Thoracic aorta (tissue), 2 donors: ENCODE results near the gene FASN. TPM values are rescaled to one million over a fixed set of nuclear protein-coding genes. Genes with fewer than 3 reads are reported as not detected.

ENCODE experiments used
- ATAC-seq: fragments of 150-250 bp; one replicate; pipeline ENCODE4 v1.8.0; 2017; ENCODE audit warnings: low read depth; ENCODE audit not compliant: insufficient number of reproducible peaks, low FRiP score
- DNase-seq: peaks from one replicate; pipeline ENCODE4 v3.0.0-alpha.2; 2020; ENCODE audit warnings: low spot score
- H3K27ac ChIP-seq, 2 donors: fragments of 200-600 bp; sonication (generic); 1 replicate in 1 of 2; 2 replicates in 1 of 2; pipeline ENCODE4 v1.5.1; 2016; ENCODE audit warnings: mild to moderate bottlenecking in 2 of 2, moderate library complexity in 2 of 2
- H3K27me3 ChIP-seq: fragments of 200-600 bp; sonication (generic); replicated peaks from 2 replicates; pipeline ENCODE4 v1.6.0; 2016; ENCODE audit warnings: mild to moderate bottlenecking; ENCODE audit not compliant: insufficient read depth
- H3K36me3 ChIP-seq: fragments of 200-600 bp; sonication (generic); one replicate; pipeline ENCODE4 v1.5.1; 2016
- H3K4me1 ChIP-seq, 2 donors: fragments of 200-600 bp; sonication (generic); 1 replicate in 1 of 2; 2 replicates in 1 of 2; pipeline versions ENCODE4 v1.5.1 to v1.6.0; 2016; ENCODE audit warnings: low read depth in 2 of 2, mild to moderate bottlenecking in 1 of 2; ENCODE audit not compliant: control insufficient read depth in 1 of 2
- H3K4me3 ChIP-seq: fragments of 200-600 bp; sonication (generic); 2 replicates; pipeline ENCODE4 v1.5.1; 2016; ENCODE audit warnings: mild to moderate bottlenecking
- H3K9me3 ChIP-seq: fragments of 200-600 bp; sonication (generic); 2 replicates; pipeline ENCODE4 v1.5.1; 2016
- CTCF ChIP-seq: fragments of 200-600 bp; sonication (generic); IDR thresholded peaks from one replicate; pipeline ENCODE4 v1.5.1; 2019; ENCODE audit warnings: antibody characterized with exemption
- total RNA-seq, 2 donors: library from RNA; depleted of rRNA; stranded (reverse); fragments of >200 nt; gene quantifications; one replicate each; pipeline versions ENCODE4 v1.1.0 to v1.2.3, GENCODE V29; 2016

Gene FASN
- total RNA-seq, 2 donors from 2014 or later = 49.6 to 50.9 TPM

- no peak for DNase-seq
- ATAC-seq = no peak
- no peak for TF ChIP-seq CTCF
- no peaks in the 10 kb centered on the region for H3K4me1 ChIP-seq
- no peak overlapping the region for H3K4me3 ChIP-seq
- no peaks in the 10 kb centered on the region for H3K27me3 ChIP-seq
- peaks cover 50% of the 10 kb centered on the region for H3K36me3 ChIP-seq
- H3K9me3 ChIP-seq = no peaks in the 10 kb centered on the region
- no peak overlapping the region for H3K27ac ChIP-seq
These were observed 17.8 kb downstream of the FASN start for GRCh38 chr17:82080048-82080788.

GRCh38 chr17:82079001-82079677 is 18.9 kb downstream of the FASN start:
- H3K4me1 ChIP-seq = no peaks in the 10 kb centered on the region
- no peak overlapping the region for H3K4me3 ChIP-seq
- no peak overlapping the region for H3K27ac ChIP-seq
- peaks cover 41% of the 10 kb centered on the region for H3K36me3 ChIP-seq
- DNase-seq (no peak), ATAC-seq (no peak)
- no peaks in the 10 kb centered on the region for H3K27me3 ChIP-seq
- no peak for TF ChIP-seq CTCF
- no peaks in the 10 kb centered on the region for H3K9me3 ChIP-seq

DNA sequence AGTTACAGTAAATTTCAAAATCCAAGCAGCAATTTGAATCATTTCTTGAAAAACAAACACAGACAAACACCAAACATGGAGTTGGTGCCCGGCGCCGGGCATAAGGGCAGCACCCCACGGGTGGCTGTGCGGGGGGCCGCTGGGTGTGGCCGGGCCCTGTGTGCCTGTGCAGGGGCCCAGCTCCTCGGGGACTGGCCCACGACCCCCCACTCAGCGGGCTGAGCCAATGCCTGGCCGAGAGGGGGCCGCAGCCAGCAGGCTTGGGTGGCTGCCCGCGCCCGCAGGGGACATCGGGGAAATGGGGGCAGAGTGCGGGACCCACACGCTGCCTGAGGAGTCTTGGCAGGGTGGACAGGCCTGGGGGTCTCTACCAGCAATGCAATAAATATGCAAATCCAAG is 19.6 kb downstream of the FASN start:
- ATAC-seq (no peak), DNase-seq (no peak)
- H3K27me3 ChIP-seq = no peaks in the 10 kb centered on the region
- H3K4me3 ChIP-seq = no peak overlapping the region
- no peak for TF ChIP-seq CTCF
- H3K27ac ChIP-seq = no peak overlapping the region
- H3K9me3 ChIP-seq = no peaks in the 10 kb centered on the region
- H3K4me1 ChIP-seq = no peaks in the 10 kb centered on the region
- peaks cover 35% of the 10 kb centered on the region for H3K36me3 ChIP-seq

DNA sequence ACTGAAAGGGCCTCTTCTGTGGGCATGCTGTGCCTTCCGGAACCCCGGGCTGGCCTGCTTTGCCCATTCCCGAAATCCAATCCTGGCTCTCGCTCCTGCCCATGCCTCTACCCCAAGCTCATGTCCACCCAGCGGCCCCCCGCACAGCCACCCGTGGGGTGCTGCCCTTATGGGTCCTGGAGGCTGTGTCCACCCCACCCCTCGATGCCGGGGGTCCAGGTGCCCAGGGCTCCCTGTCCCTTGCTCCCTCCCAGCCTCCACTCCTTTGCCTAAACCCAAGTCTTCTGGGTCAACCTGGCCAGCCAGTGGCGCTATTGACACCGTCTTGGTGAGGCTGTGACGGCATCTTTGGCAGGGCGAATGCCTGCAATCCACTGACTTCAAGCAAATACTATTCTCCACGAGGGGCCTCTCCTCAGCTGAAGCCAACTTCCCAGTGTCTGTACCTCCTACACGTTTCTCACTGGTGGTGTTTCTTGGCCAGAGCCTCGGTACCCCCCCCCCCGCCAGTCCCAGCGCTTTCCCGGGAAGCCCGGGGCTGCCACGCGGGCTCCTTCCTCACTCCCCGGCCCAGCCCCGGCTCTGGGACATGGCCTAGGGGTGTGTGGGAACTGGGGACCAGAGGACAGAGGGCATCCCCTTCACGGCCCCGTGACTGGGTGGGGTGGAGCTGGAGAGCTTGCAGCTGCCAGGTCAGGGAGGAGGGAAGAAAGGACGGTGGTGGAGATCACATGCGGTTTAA is 20.2 kb downstream of the FASN start:
- H3K27ac ChIP-seq = no peak overlapping the region
- peaks cover 29% of the 10 kb centered on the region for H3K36me3 ChIP-seq
- H3K4me3 ChIP-seq = no peak overlapping the region
- DNase-seq = no peak
- no peak for ATAC-seq
- H3K27me3 ChIP-seq = no peaks in the 10 kb centered on the region
- TF ChIP-seq CTCF = no peak
- H3K9me3 ChIP-seq = no peaks in the 10 kb centered on the region
- no peaks in the 10 kb centered on the region for H3K4me1 ChIP-seq
